WTC11 (cell line): ENCODE data around the gene RNF31.

Source experiments
- ATF3 ChIP-seq: sonication (generic); formaldehyde crosslinking; conservative IDR thresholded peaks from 2 replicates; pipeline ENCODE4 v1.8.1; 2022; ENCODE audit warnings: mild to moderate bottlenecking, missing genetic modification reagents
- ATF6 ChIP-seq: sonication (generic); formaldehyde crosslinking; IDR thresholded peaks from 2 replicates; pipeline ENCODE4 v1.8.1; 2023; ENCODE audit warnings: mild to moderate bottlenecking, missing genetic modification reagents
- FOXP1 ChIP-seq: sonication (generic); formaldehyde crosslinking; IDR thresholded peaks from 2 replicates; pipeline ENCODE4 v1.8.0; 2022; ENCODE audit warnings: missing genetic modification reagents, mild to moderate bottlenecking, moderate library complexity, borderline replicate concordance
- IRF2 ChIP-seq: sonication (generic); formaldehyde crosslinking; IDR thresholded peaks from 2 replicates; pipeline ENCODE4 v1.8.0; 2022; ENCODE audit warnings: low read depth, missing genetic modification reagents, borderline replicate concordance
- NR2C2 ChIP-seq: sonication (generic); formaldehyde crosslinking; IDR thresholded peaks from 2 replicates; pipeline ENCODE4 v1.8.0; 2022; ENCODE audit warnings: mild to moderate bottlenecking, missing genetic modification reagents
- PRDM15 ChIP-seq: sonication (generic); formaldehyde crosslinking; IDR thresholded peaks from 2 replicates; pipeline ENCODE4 v1.8.0; 2022; ENCODE audit warnings: missing genetic modification reagents
- SMAD4 ChIP-seq: sonication (generic); formaldehyde crosslinking; IDR thresholded peaks from 2 replicates; pipeline ENCODE4 v1.8.0; 2022; ENCODE audit warnings: mild to moderate bottlenecking, missing genetic modification reagents
- SP1 ChIP-seq: sonication (generic); formaldehyde crosslinking; conservative IDR thresholded peaks from 2 replicates; pipeline ENCODE4 v1.8.1; 2022; ENCODE audit warnings: missing genetic modification reagents
- TCF7 ChIP-seq: sonication (generic); formaldehyde crosslinking; IDR thresholded peaks from 2 replicates; pipeline ENCODE4 v1.8.0; 2022; ENCODE audit warnings: mild to moderate bottlenecking, low read depth, missing genetic modification reagents, moderate library complexity
- ZBTB21 ChIP-seq: sonication (generic); formaldehyde crosslinking; IDR thresholded peaks from 2 replicates; pipeline ENCODE4 v1.8.1; 2023; ENCODE audit warnings: mild to moderate bottlenecking, missing genetic modification reagents, borderline replicate concordance
- TF ChIP-seq, protein P1 (sequence below): fragments of 200-600 bp; IDR thresholded peaks from 2 replicates; pipeline ENCODE4 v1.8.0; 2022; ENCODE audit warnings: antibody characterized with exemption
- TF ChIP-seq, protein P2 (sequence below): sonication (generic); formaldehyde crosslinking; IDR thresholded peaks from 2 replicates; pipeline ENCODE4 v1.8.0; 2022; ENCODE audit warnings: mild to moderate bottlenecking, missing genetic modification reagents
- TF ChIP-seq, protein P3 (sequence below): sonication (generic); formaldehyde crosslinking; IDR thresholded peaks from 2 replicates; pipeline ENCODE4 v1.8.1; 2023; ENCODE audit warnings: mild to moderate bottlenecking, moderate library complexity, missing genetic modification reagents

GRCh38 chr14:24196071-24197055 lies 49.1 kb downstream of the RNF31 start:
- no peak for TF ChIP-seq TCF7 (CRISPR knock-in tag)
- no peak for TF ChIP-seq IRF2
- TF ChIP-seq, protein P1, sequence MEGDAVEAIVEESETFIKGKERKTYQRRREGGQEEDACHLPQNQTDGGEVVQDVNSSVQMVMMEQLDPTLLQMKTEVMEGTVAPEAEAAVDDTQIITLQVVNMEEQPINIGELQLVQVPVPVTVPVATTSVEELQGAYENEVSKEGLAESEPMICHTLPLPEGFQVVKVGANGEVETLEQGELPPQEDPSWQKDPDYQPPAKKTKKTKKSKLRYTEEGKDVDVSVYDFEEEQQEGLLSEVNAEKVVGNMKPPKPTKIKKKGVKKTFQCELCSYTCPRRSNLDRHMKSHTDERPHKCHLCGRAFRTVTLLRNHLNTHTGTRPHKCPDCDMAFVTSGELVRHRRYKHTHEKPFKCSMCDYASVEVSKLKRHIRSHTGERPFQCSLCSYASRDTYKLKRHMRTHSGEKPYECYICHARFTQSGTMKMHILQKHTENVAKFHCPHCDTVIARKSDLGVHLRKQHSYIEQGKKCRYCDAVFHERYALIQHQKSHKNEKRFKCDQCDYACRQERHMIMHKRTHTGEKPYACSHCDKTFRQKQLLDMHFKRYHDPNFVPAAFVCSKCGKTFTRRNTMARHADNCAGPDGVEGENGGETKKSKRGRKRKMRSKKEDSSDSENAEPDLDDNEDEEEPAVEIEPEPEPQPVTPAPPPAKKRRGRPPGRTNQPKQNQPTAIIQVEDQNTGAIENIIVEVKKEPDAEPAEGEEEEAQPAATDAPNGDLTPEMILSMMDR, result no peak
- no peak for TF ChIP-seq PRDM15 (CRISPR knock-in tag)
- no peak for TF ChIP-seq NR2C2 (CRISPR knock-in tag)
- TF ChIP-seq FOXP1 (CRISPR knock-in tag), result no peak
- no peak for TF ChIP-seq ZBTB21 (CRISPR knock-in tag)
- TF ChIP-seq, protein P2, sequence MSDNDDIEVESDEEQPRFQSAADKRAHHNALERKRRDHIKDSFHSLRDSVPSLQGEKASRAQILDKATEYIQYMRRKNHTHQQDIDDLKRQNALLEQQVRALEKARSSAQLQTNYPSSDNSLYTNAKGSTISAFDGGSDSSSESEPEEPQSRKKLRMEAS, result no peak
- no peak for TF ChIP-seq SMAD4 (CRISPR knock-in tag)
- TF ChIP-seq SP1 (CRISPR knock-in tag), result no peak
- TF ChIP-seq, protein P3, sequence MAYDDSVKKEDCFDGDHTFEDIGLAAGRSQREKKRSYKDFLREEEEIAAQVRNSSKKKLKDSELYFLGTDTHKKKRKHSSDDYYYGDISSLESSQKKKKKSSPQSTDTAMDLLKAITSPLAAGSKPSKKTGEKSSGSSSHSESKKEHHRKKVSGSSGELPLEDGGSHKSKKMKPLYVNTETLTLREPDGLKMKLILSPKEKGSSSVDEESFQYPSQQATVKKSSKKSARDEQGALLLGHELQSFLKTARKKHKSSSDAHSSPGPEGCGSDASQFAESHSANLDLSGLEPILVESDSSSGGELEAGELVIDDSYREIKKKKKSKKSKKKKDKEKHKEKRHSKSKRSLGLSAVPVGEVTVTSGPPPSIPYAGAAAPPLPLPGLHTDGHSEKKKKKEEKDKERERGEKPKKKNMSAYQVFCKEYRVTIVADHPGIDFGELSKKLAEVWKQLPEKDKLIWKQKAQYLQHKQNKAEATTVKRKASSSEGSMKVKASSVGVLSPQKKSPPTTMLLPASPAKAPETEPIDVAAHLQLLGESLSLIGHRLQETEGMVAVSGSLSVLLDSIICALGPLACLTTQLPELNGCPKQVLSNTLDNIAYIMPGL (CRISPR knock-in tag), result no peak
- TF ChIP-seq ATF6 (CRISPR knock-in tag), result no peak
- no peak for TF ChIP-seq ATF3 (CRISPR knock-in tag)
